Activated CD8-positive, alpha-beta memory T cell treated with anti-CD3 and anti-CD28 coated beads, Interleukin-2, amount 10 ng/mL, durations not matched to agents 7 days and 5 days (primary cell): ENCODE results near the gene PDE1C. TPM values are rescaled to one million over a fixed set of nuclear protein-coding genes. Genes with fewer than 3 reads are reported as not detected.
A peak's percentile ranks its signal among the peaks of the same experiment; 100 is the strongest.

Source experiments
- ATAC-seq: fragments of 150-1000 bp; cut with Tn5 transposase; one replicate; pipeline ENCODE4 v1.10.0; 2021; ENCODE audit warnings: moderate library complexity
- CTCF ChIA-PET: fragments of 350-600 bp; sonication (Branson Sonifier 250); formaldehyde crosslinking; loops from one replicate; lab custom pipeline; 2021; ENCODE audit warnings: antibody characterized with exemption; lab: Charles Lee
- DNase-seq: peaks from one replicate; pipeline ENCODE4 v3.0.0-alpha.2; 2020
- H3K27ac Mint-ChIP-seq: one replicate; pipeline ENCODE4 v1.8.0; 2021; ENCODE audit warnings: mild to moderate bottlenecking, mixed read lengths
- H3K27me3 Mint-ChIP-seq: one replicate; pipeline ENCODE4 v1.8.0; 2021; ENCODE audit warnings: mixed read lengths
- H3K36me3 Mint-ChIP-seq: one replicate; pipeline ENCODE4 v1.8.0; 2021; ENCODE audit warnings: mild to moderate bottlenecking, mixed read lengths
- H3K4me1 Mint-ChIP-seq: one replicate; pipeline ENCODE4 v1.8.0; 2021; ENCODE audit warnings: mixed read lengths
- H3K4me3 Mint-ChIP-seq: one replicate; pipeline ENCODE4 v1.8.0; 2021; ENCODE audit warnings: mild to moderate bottlenecking, moderate library complexity, mixed read lengths
- H3K9me3 Mint-ChIP-seq: one replicate; pipeline ENCODE4 v1.8.0; 2022; ENCODE audit warnings: low read depth, mixed read lengths
- total RNA-seq, 2 experiments: library from RNA; stranded (reverse); gene quantifications; one replicate each; pipeline ENCODE4 v1.2.3, GENCODE V29; 2021

The PDE1C gene
- total RNA-seq, 2 experiments from 2014 or later = not detected

GRCh38 chr7:31744294-31744874 lies 325.8 kb downstream of the PDE1C start:
- CTCF ChIA-PET = interaction anchor here (0.8 to 1.2 kb wide), 4 partner anchors 458 to 604 kb away, joined by 3 to 7 read pairs (median 4); no protein-coding TSS in a partner anchor
- Mint-ChIP-seq H3K27ac (no peak overlapping the region), H3K36me3 (no peaks in the 10 kb centered on the region), H3K4me1 (no peaks in the 10 kb centered on the region), H3K27me3 (no peaks in the 10 kb centered on the region), H3K9me3 (no peaks in the 10 kb centered on the region), H3K4me3 (no peak overlapping the region)
- ATAC-seq = no peak
- peak; percentile 55 for DNase-seq

GRCh38 chr7:31741852-31742251 lies 328.4 kb downstream of the PDE1C start:
- Mint-ChIP-seq H3K36me3 (no peaks in the 10 kb centered on the region), H3K4me3 (no peak overlapping the region), H3K27me3 (no peaks in the 10 kb centered on the region), H3K4me1 (no peaks in the 10 kb centered on the region), H3K27ac (no peak overlapping the region), H3K9me3 (no peaks in the 10 kb centered on the region)
- DNase-seq = no peak
- CTCF ChIA-PET = no interaction called here
- no peak for ATAC-seq

GRCh38 chr7:31735991-31736982 lies 333.9 kb downstream of the PDE1C start:
- DNase-seq = no peak
- H3K36me3 Mint-ChIP-seq = no peaks in the 10 kb centered on the region
- H3K9me3 Mint-ChIP-seq = peaks cover 2% of the 10 kb centered on the region
- no peak overlapping the region for H3K4me3 Mint-ChIP-seq
- H3K4me1 Mint-ChIP-seq = no peaks in the 10 kb centered on the region
- no peak overlapping the region for H3K27ac Mint-ChIP-seq
- no peaks in the 10 kb centered on the region for H3K27me3 Mint-ChIP-seq
- CTCF ChIA-PET = interaction anchor here (0.9 kb wide), 1 partner anchor 291 kb away, joined by 3 read pairs; no protein-coding TSS in a partner anchor
- ATAC-seq = no peak

GRCh38 chr7:31734456-31734855 lies 335.8 kb downstream of the PDE1C start:
- ATAC-seq = no peak
- Mint-ChIP-seq H3K36me3 (no peaks in the 10 kb centered on the region), H3K27me3 (no peaks in the 10 kb centered on the region), H3K4me1 (no peaks in the 10 kb centered on the region), H3K27ac (no peak overlapping the region), H3K9me3 (peaks cover 4% of the 10 kb centered on the region), H3K4me3 (no peak overlapping the region)
- CTCF ChIA-PET = interaction anchor here (0.9 kb wide), 1 partner anchor 8 kb away, joined by 3 read pairs; no protein-coding TSS in a partner anchor
- DNase-seq = no peak

GRCh38 chr7:31729195-31729804 lies 340.9 kb downstream of the PDE1C start:
- H3K36me3 Mint-ChIP-seq = no peaks in the 10 kb centered on the region
- H3K9me3 Mint-ChIP-seq = peaks cover 4% of the 10 kb centered on the region
- no peaks in the 10 kb centered on the region for H3K4me1 Mint-ChIP-seq
- no peak for DNase-seq
- no peak overlapping the region for H3K27ac Mint-ChIP-seq
- no peak overlapping the region for H3K4me3 Mint-ChIP-seq
- no peak for ATAC-seq
- CTCF ChIA-PET = no interaction called here
- H3K27me3 Mint-ChIP-seq = no peaks in the 10 kb centered on the region

GRCh38 chr7:31724696-31725095 lies 345.5 kb downstream of the PDE1C start:
- DNase-seq = no peak
- Mint-ChIP-seq H3K36me3 (no peaks in the 10 kb centered on the region), H3K4me1 (no peaks in the 10 kb centered on the region), H3K4me3 (no peak overlapping the region), H3K27me3 (no peaks in the 10 kb centered on the region), H3K9me3 (no peaks in the 10 kb centered on the region), H3K27ac (no peak overlapping the region)
- ATAC-seq = no peak
- CTCF ChIA-PET = no interaction called here

GRCh38 chr7:31720366-31720765 lies 349.8 kb downstream of the PDE1C start:
- H3K4me3 Mint-ChIP-seq = no peak overlapping the region
- no peaks in the 10 kb centered on the region for H3K27me3 Mint-ChIP-seq
- H3K9me3 Mint-ChIP-seq = no peaks in the 10 kb centered on the region
- H3K27ac Mint-ChIP-seq = no peak overlapping the region
- CTCF ChIA-PET = no interaction called here
- H3K36me3 Mint-ChIP-seq = no peaks in the 10 kb centered on the region
- DNase-seq = no peak
- ATAC-seq = no peak
- no peaks in the 10 kb centered on the region for H3K4me1 Mint-ChIP-seq

- no peaks in the 10 kb centered on the region for H3K4me1 Mint-ChIP-seq
- no peaks in the 10 kb centered on the region for H3K27me3 Mint-ChIP-seq
- CTCF ChIA-PET = no interaction called here
- no peak for ATAC-seq
- no peak overlapping the region for H3K4me3 Mint-ChIP-seq
- H3K36me3 Mint-ChIP-seq = no peaks in the 10 kb centered on the region
- DNase-seq = no peak
- H3K9me3 Mint-ChIP-seq = no peaks in the 10 kb centered on the region
- no peak overlapping the region for H3K27ac Mint-ChIP-seq
These were observed 353.9 kb downstream of the PDE1C start for GRCh38 chr7:31716355-31716754.

GRCh38 chr7:31710171-31710570 lies 360.0 kb downstream of the PDE1C start:
- Mint-ChIP-seq H3K9me3 (no peaks in the 10 kb centered on the region), H3K27me3 (no peaks in the 10 kb centered on the region), H3K4me3 (no peak overlapping the region), H3K27ac (no peak overlapping the region), H3K36me3 (no peaks in the 10 kb centered on the region), H3K4me1 (no peaks in the 10 kb centered on the region)
- no peak for ATAC-seq
- DNase-seq = no peak
- CTCF ChIA-PET = no interaction called here

- ATAC-seq = no peak
These were observed 363.1 kb downstream of the PDE1C start for GRCh38 chr7:31707089-31707488.

GRCh38 chr7:31705377-31705776 lies 364.8 kb downstream of the PDE1C start:
- no peaks in the 10 kb centered on the region for H3K36me3 Mint-ChIP-seq
- DNase-seq (no peak), ATAC-seq (no peak)
- no peaks in the 10 kb centered on the region for H3K4me1 Mint-ChIP-seq
- CTCF ChIA-PET = no interaction called here
- no peak overlapping the region for H3K27ac Mint-ChIP-seq
- H3K4me3 Mint-ChIP-seq = no peak overlapping the region
- H3K27me3 Mint-ChIP-seq = no peaks in the 10 kb centered on the region
- H3K9me3 Mint-ChIP-seq = no peaks in the 10 kb centered on the region

More at GRCh38 chr7:31707089-31707488, 363.1 kb downstream of the PDE1C start:
- H3K36me3 Mint-ChIP-seq = no peaks in the 10 kb centered on the region
- H3K4me1 Mint-ChIP-seq = no peaks in the 10 kb centered on the region
- no peaks in the 10 kb centered on the region for H3K27me3 Mint-ChIP-seq
- no peak for DNase-seq
- no peaks in the 10 kb centered on the region for H3K9me3 Mint-ChIP-seq
- CTCF ChIA-PET = no interaction called here
- no peak overlapping the region for H3K27ac Mint-ChIP-seq
- no peak overlapping the region for H3K4me3 Mint-ChIP-seq

- H3K4me3 Mint-ChIP-seq = no peak overlapping the region
- ATAC-seq = no peak
- DNase-seq = no peak
- H3K4me1 Mint-ChIP-seq = no peaks in the 10 kb centered on the region
- no peaks in the 10 kb centered on the region for H3K9me3 Mint-ChIP-seq
- H3K36me3 Mint-ChIP-seq = no peaks in the 10 kb centered on the region
- H3K27me3 Mint-ChIP-seq = no peaks in the 10 kb centered on the region
- CTCF ChIA-PET = no interaction called here
- no peak overlapping the region for H3K27ac Mint-ChIP-seq
These were observed 367.9 kb downstream of the PDE1C start for GRCh38 chr7:31702354-31702753.
